ENCODE results near the gene ZNF106.

Gene ZNF106

GRCh38 chr15:42408178-42408577 lies 82.8 kb downstream of the ZNF106 start:
- DNase-seq (ENCODE audit: low read depth in 2 of 2, low spot score in 1 of 2) = no peak

- no peak for DNase-seq (ENCODE audit: low read depth in 2 of 2, low spot score in 1 of 2)
Measured at GRCh38 chr15:42405863-42406482, 85.0 kb downstream of the ZNF106 start.

DNA sequence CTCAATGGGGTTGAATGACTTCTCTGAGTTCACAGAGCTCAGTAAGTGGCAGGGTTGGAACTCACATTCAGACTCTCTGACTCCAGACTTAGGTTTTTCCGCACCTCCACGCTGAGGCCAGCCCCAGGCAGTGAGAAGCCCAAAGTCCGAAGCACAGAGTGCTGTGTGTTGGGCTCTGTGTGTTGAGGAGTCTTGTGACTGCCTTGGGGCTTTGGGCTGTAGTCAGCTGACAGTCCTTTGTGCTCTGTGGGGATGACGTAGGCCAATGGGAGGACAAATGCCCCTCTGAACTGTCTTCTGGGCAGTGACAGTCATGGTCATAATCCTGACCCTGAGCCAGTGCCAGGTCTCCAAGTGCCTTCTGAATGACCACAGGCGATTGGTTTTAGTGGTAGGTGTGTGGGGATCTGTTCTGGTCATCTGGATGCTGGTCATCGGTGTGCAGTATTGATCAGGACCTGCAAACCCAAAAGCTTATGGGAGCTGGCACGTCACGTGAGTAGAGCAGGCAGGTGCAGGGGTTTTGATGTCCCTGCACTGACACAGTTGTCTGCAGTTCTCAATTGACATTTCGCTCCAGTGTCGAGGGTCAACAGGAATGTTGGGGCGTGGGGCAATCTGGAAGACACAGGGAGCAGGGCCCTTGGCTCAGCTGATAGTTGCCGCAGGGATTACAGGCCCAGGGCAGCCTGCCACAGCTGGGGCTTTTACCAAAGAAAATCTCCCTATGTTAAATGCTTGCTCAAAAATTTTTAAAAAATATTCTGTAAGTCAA lies 86.3 kb downstream of the ZNF106 start:
- DNase-seq (ENCODE audit: low read depth in 2 of 2, low spot score in 1 of 2) = no peak

DNA sequence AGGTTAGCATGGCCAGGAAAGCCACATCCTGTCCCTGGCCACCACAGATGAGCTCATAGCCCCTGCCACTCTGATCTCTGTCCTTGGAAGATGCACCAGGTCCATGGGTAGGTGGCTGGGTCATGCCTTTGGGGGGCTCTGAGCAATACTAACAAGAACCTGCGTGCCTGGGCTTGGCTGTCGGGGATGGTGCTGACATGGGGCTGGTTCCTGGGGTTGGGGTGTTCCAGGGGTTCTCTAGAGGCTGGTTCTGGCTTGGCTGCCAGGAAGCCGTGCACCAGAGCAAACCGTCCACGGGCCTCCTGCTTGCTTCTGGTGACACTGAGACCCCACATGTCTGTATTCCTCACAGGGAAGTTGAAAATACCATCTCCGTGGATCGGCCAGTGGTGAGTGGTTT lies 87.6 kb downstream of the ZNF106 start:
- no peak for DNase-seq (ENCODE audit: low read depth in 2 of 2, low spot score in 1 of 2)

- no peak for DNase-seq (ENCODE audit: low read depth in 2 of 2, low spot score in 1 of 2)
Measured at GRCh38 chr15:42402455-42403205, 88.3 kb downstream of the ZNF106 start.

- DNase-seq (ENCODE audit: low read depth in 2 of 2, low spot score in 1 of 2) = no peak
Measured at GRCh38 chr15:42401544-42402454, 89.1 kb downstream of the ZNF106 start.

GRCh38 chr15:42395838-42396237 lies 95.1 kb downstream of the ZNF106 start:
- DNase-seq (ENCODE audit: low read depth in 2 of 2, low spot score in 1 of 2) = no peak

DNA sequence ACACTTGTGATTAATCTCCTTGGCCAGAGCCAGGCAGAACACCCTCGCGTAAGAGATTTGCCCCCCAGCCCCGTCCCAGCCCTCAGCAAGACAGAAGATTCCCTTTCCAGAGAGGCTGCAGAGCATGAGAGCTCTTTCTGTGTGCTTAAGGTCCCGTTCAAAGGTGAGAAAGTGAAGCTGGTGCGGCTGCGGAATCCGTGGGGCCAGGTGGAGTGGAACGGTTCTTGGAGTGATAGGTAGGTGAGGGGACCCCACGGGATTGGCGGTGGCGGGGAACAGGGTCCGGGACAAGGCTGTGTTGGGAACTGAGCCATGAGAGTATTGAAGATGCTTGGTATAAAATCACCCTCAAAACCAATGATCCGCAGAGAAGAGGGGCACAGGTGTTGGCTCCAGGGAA lies 96.8 kb downstream of the ZNF106 start:
- DNase-seq (ENCODE audit: low read depth in 2 of 2, low spot score in 1 of 2) = no peak

- no peak for DNase-seq (ENCODE audit: low read depth in 2 of 2, low spot score in 1 of 2)
Measured at GRCh38 chr15:42392309-42393024, 98.5 kb downstream of the ZNF106 start.

GRCh38 chr15:42387603-42388002 lies 103.3 kb downstream of the ZNF106 start:
- DNase-seq (ENCODE audit: low read depth in 2 of 2, low spot score in 1 of 2) = no peak

- DNase-seq (ENCODE audit: low read depth in 2 of 2, low spot score in 1 of 2) = no peak
Measured at GRCh38 chr15:42385980-42386700, 104.8 kb downstream of the ZNF106 start.

GRCh38 chr15:42385206-42385979 lies 105.5 kb downstream of the ZNF106 start:
- DNase-seq (ENCODE audit: low read depth in 2 of 2, low spot score in 1 of 2) = no peak

- no peak for DNase-seq (ENCODE audit: low read depth in 2 of 2, low spot score in 1 of 2)
Measured at GRCh38 chr15:42384597-42384996, 106.3 kb downstream of the ZNF106 start.

- DNase-seq (ENCODE audit: low read depth in 2 of 2, low spot score in 1 of 2) = no peak
Measured at GRCh38 chr15:42378011-42378410, 112.9 kb downstream of the ZNF106 start.

DNA sequence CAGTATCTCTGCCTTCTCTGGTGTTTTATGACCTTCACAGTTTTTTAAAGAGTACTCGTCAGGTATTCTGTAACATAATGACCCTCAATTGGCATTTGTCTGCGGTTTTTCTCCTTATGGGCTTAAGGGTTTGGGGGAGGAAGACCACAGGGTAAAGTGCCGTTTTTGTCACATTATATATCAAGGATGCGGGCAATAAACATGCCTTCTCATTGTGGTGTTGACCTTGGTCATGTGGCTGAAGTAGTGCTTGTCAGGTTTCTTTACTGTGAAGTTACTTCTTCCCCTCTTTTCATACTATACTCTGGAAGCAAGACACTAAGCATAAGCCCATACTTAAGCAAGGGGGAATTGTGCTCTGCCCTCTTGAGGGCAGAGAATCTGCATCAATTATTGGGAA lies 115.0 kb downstream of the ZNF106 start:
- DNase-seq (ENCODE audit: low read depth in 2 of 2, low spot score in 1 of 2) = no peak

DNA sequence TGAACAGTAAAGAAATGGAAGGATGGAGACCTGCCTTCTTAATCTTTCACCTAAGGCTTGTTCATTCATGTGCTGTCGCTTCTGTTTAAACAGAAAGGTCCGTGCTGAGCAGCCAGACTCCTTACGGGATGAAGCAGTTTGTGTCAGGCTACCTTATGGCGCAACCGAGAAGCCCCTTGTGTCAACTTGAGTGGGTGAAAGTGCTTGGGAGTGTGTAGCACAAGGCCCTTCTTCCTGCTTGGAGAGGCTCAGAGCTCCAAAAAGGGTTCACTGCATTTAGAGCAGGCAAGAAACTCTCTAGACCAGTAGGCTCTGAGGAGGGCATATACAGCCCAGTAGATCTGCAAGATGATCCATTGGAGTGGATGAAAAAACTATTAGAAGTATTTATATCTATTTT lies 115.7 kb downstream of the ZNF106 start:
- no peak for DNase-seq (ENCODE audit: low read depth in 2 of 2, low spot score in 1 of 2)

DNA sequence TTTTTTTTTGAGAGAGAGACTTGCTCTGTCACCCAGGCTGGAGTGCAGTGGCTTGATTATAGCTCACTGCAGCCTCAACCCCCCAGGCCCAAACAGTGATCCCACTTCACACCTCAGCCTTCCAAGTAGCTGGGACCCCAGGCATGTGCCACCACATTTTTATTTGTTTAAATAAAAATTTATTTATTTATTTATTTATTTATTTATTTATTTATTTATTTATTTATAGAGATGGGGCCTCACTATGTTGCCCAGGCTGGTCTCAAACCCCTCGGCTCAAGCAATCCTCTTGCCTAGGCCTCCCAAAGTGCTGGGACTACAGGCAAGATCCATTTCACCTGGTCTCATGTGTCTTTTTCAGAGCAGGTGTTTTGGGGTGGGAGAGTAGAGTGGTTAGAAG lies 116.1 kb downstream of the ZNF106 start:
- DNase-seq (ENCODE audit: low read depth in 2 of 2, low spot score in 1 of 2) = no peak

DNA sequence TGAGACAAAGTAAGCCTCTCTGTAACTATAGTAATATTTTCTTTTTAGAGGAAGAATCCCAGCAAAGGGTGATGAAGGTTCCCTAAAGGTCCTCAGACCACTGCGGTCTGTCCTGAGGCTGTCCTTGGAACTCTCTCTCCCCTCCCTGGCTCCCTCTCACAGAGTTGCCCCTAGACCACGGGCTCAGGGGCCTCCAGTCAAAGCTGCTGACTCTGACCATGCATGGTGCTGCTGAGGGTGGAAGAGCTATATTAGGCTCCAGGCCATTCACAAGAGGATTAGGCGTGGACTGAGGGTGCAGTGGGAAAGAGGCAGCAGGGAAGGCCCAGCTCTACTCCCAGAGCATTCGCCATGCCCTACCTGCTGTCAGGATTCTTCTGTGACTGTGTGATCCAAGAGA lies 117.0 kb downstream of the ZNF106 start:
- no peak for DNase-seq (ENCODE audit: low read depth in 2 of 2, low spot score in 1 of 2)

GRCh38 chr15:42373274-42373673 lies 117.7 kb downstream of the ZNF106 start:
- no peak for DNase-seq (ENCODE audit: low read depth in 2 of 2, low spot score in 1 of 2)
